Keratinocyte (primary cell): ENCODE data around the gene MDK. TPM values are rescaled to one million over a fixed set of nuclear protein-coding genes. Genes with fewer than 3 reads are reported as not detected.

Experiments
- DNase-seq: peaks from one replicate; pipeline ENCODE4 v3.0.0-alpha.2; 2011; ENCODE audit warnings: low read depth, missing footprints, low spot score
- FAIRE-seq: peaks from 2 replicates; lab custom pipeline; 2011; peaks lifted over from hg19 to GRCh38; lab: Jason Lieb, UNC
- H2AFZ ChIP-seq: 2 replicates; pipeline ENCODE4 v1.6.0; 2012; ENCODE audit warnings: low read length, control low read depth, inconsistent platforms; ENCODE audit not compliant: control insufficient read depth
- H3K27ac ChIP-seq: 2 replicates; pipeline ENCODE4 v1.5.1; 2011; ENCODE audit warnings: low read length; ENCODE audit not compliant: control insufficient read depth, insufficient read depth
- H3K27me3 ChIP-seq: 3 replicates; pipeline ENCODE4 v1.6.0; 2011; ENCODE audit warnings: low read length; ENCODE audit not compliant: control insufficient read depth, insufficient read depth; ENCODE audit errors: extremely low read depth
- H3K36me3 ChIP-seq, 2 experiments: 2 replicates in 1 of 2; 3 replicates in 1 of 2; pipeline ENCODE4 v1.5.1; 2011; ENCODE audit warnings: low read length in 2 of 2, mild to moderate bottlenecking in 1 of 2; ENCODE audit not compliant: control insufficient read depth in 2 of 2, insufficient read depth in 2 of 2; ENCODE audit errors: extremely low read depth in 1 of 2
- H3K4me1 ChIP-seq: 3 replicates; pipeline ENCODE4 v1.5.1; 2011; ENCODE audit warnings: low read length; ENCODE audit not compliant: control insufficient read depth, insufficient read depth; ENCODE audit errors: extremely low read depth
- H3K4me2 ChIP-seq: 3 replicates; pipeline ENCODE4 v1.6.0; 2011; ENCODE audit warnings: low read depth, low read length; ENCODE audit not compliant: control insufficient read depth, insufficient read depth; ENCODE audit errors: extremely low read depth
- H3K4me3 ChIP-seq, 3 experiments: fragments of 200-600 bp in 1 of 3; sonication (generic) in 1 of 3; 2 replicates in 2 of 3; 3 replicates in 1 of 3; pipeline ENCODE4 v1.5.1; 2011 to 2016; ENCODE audit warnings: low read length in 3 of 3, mild to moderate bottlenecking in 3 of 3, control low read depth in 2 of 3, inconsistent platforms in 1 of 3, low read depth in 1 of 3, mixed read lengths in 1 of 3, mixed run types in 1 of 3, moderate library complexity in 1 of 3; ENCODE audit not compliant: control insufficient read depth in 2 of 3, insufficient read depth in 2 of 3; ENCODE audit errors: extremely low read depth in 1 of 3
- H3K79me2 ChIP-seq: 2 replicates; pipeline ENCODE4 v1.6.0; 2012; ENCODE audit warnings: low read length; ENCODE audit not compliant: control insufficient read depth, insufficient read depth
- H3K9ac ChIP-seq: 3 replicates; pipeline ENCODE4 v1.6.0; 2011; ENCODE audit warnings: low read length; ENCODE audit not compliant: control insufficient read depth, insufficient read depth; ENCODE audit errors: extremely low read depth
- H3K9me1 ChIP-seq: 3 replicates; pipeline ENCODE4 v1.6.0; 2011; ENCODE audit warnings: low read length; ENCODE audit not compliant: control insufficient read depth, insufficient read depth; ENCODE audit errors: extremely low read depth
- H3K9me3 ChIP-seq: 2 replicates; pipeline ENCODE4 v1.5.1; 2012; ENCODE audit warnings: low read depth, low read length; ENCODE audit not compliant: control insufficient read depth
- H4K20me1 ChIP-seq: 3 replicates; pipeline ENCODE4 v1.6.0; 2011; ENCODE audit warnings: low read length; ENCODE audit not compliant: control insufficient read depth, insufficient read depth; ENCODE audit errors: extremely low read depth
- CTCF ChIP-seq, 3 experiments: IDR thresholded peaks in 1 of 3; conservative IDR thresholded peaks in 1 of 3; optimal IDR thresholded peaks in 1 of 3; 2 replicates in 2 of 3; 3 replicates in 1 of 3; pipeline versions ENCODE3 to v1.5.1; 2011; ENCODE audit warnings: low read length in 3 of 3, mild to moderate bottlenecking in 3 of 3, moderate library complexity in 2 of 3, control low read depth in 1 of 3, inconsistent platforms in 1 of 3; ENCODE audit not compliant: insufficient read depth in 2 of 3; ENCODE audit errors: extremely low read depth in 1 of 3
- EZH2 ChIP-seq: IDR thresholded peaks from one replicate; pipeline ENCODE4 v1.6.1; 2012; ENCODE audit warnings: inconsistent platforms, mild to moderate bottlenecking, low read length, moderate library complexity
- dilution Hi-C: fragments of 300-500 bp; cut with MboI; formaldehyde crosslinking; loops from one replicate; pipeline ENCODE4 v1.7.0; 2020; ENCODE audit warnings: low sequenced_read_pairs; ENCODE audit not compliant: extremely low pct_ligation_motif_present
- polyA plus RNA-seq, 5 experiments: library from polyadenylated mRNA; depleted of rRNA in 3 of 5; stranded (reverse) in 3 of 5; stranded (forward) in 1 of 5; unstranded in 1 of 5; fragments of >200 nt; gene quantifications; 1 replicate in 1 of 5; 2 replicates in 3 of 5; 3 replicates in 1 of 5; pipeline versions ENCODE4 v1.2.1 to v1.2.3, GENCODE V29; 2011 to 2012; ENCODE audit warnings: missing spikeins in 2 of 5, low read depth in 1 of 5, low replicate concordance in 1 of 5

The MDK gene
- polyA plus RNA-seq, 1 donor (not counting 4 experiments of a cell fraction or from before 2014, with no cell fraction given), result 5.4 TPM

GRCh38 chr11:46337626-46338345 is 43.7 kb upstream of the MDK start:
- Histone ChIP-seq H2AFZ (no peak overlapping the region), H3K4me3 (no peak overlapping the region), H3K9me3 (no peaks in the 10 kb centered on the region), H3K4me2 (no peak overlapping the region), H3K36me3 (no peaks in the 10 kb centered on the region), H3K27ac (no peak overlapping the region), H3K9me1 (no peaks in the 10 kb centered on the region), H3K27me3 (peaks cover 15% of the 10 kb centered on the region), H4K20me1 (no peaks in the 10 kb centered on the region), H3K79me2 (no peaks in the 10 kb centered on the region), H3K9ac (no peak overlapping the region), H3K4me1 (peaks cover 12% of the 10 kb centered on the region)
- dilution Hi-C loops, result no loop called here
- no peak for DNase-seq
- TF ChIP-seq EZH2 (no peak), CTCF (optimal IDR thresholded peaks at IDR 0.05 in 1 of 3, IDR thresholded peaks at IDR 0.05 in 1 of 3, conservative IDR thresholded peaks at IDR 0.05 in 1 of 3; ENCODE audit: extremely low read depth in 1 of 3, insufficient read depth in 2 of 3, low read length in 3 of 3) (no peak)
- no peak for FAIRE-seq

GRCh38 chr11:46338636-46338987 is 42.9 kb upstream of the MDK start:
- Histone ChIP-seq H3K9me1 (no peaks in the 10 kb centered on the region), H3K36me3 (no peaks in the 10 kb centered on the region), H4K20me1 (no peaks in the 10 kb centered on the region), H2AFZ (peak overlapping the region; percentile 84), H3K27ac (no peak overlapping the region), H3K4me3 (no peak overlapping the region), H3K4me2 (peak overlapping the region; percentile 54), H3K27me3 (peaks cover 7% of the 10 kb centered on the region), H3K79me2 (no peaks in the 10 kb centered on the region), H3K4me1 (peaks cover 15% of the 10 kb centered on the region), H3K9me3 (no peaks in the 10 kb centered on the region), H3K9ac (no peak overlapping the region)
- no peak for DNase-seq
- TF ChIP-seq EZH2 (no peak), CTCF (optimal IDR thresholded peaks at IDR 0.05 in 1 of 3, IDR thresholded peaks at IDR 0.05 in 1 of 3, conservative IDR thresholded peaks at IDR 0.05 in 1 of 3; ENCODE audit: extremely low read depth in 1 of 3, insufficient read depth in 2 of 3, low read length in 3 of 3) (no peak)
- FAIRE-seq, result peak; percentile 64
- dilution Hi-C loops, result no loop called here
